Measurements from ENCODE around the gene COMTD1. TPM values are rescaled to one million over a fixed set of nuclear protein-coding genes. Genes with fewer than 3 reads are reported as not detected.

The COMTD1 gene
- total RNA-seq, 1 donor from 2014 or later = 18.3 TPM

- DNase-seq (no peak), ATAC-seq (no peak)
- Histone ChIP-seq H3K36me3 (peaks cover 57% of the 10 kb centered on the region), H3K27ac (no peak overlapping the region), H3K4me3 (no peak overlapping the region), H3K9me3 (no peaks in the 10 kb centered on the region), H3K27me3 (ENCODE audit: low read depth) (no peaks in the 10 kb centered on the region), H3K4me1 (peaks cover 40% of the 10 kb centered on the region)
- intact Hi-C loops (cut with DNase I) = no loop called here
- TF ChIP-seq CTCF (IDR thresholded peaks at IDR 0.05) = no peak
Observed at GRCh38 chr10:75231672-75232581, 3.8 kb downstream of the COMTD1 start.

- TF ChIP-seq CTCF (IDR thresholded peaks at IDR 0.05) = peak; percentile 94
- peaks cover 45% of the 10 kb centered on the region for H3K4me1 ChIP-seq
- no peak overlapping the region for H3K4me3 ChIP-seq
- H3K27me3 ChIP-seq (ENCODE audit: low read depth) = no peaks in the 10 kb centered on the region
- intact Hi-C loops (cut with DNase I) = no loop called here
- H3K36me3 ChIP-seq = peaks cover 62% of the 10 kb centered on the region
- H3K27ac ChIP-seq = no peak overlapping the region
- H3K9me3 ChIP-seq = no peaks in the 10 kb centered on the region
- peak; percentile 95 for DNase-seq
- ATAC-seq = peak; percentile 34 to 40
Observed at GRCh38 chr10:75230600-75231038, 5.1 kb downstream of the COMTD1 start.

GRCh38 chr10:75229971-75230370 lies 5.8 kb downstream of the COMTD1 start:
- no peak overlapping the region for H3K4me3 ChIP-seq
- H3K27me3 ChIP-seq (ENCODE audit: low read depth) = no peaks in the 10 kb centered on the region
- DNase-seq = no peak
- intact Hi-C loops (cut with DNase I) = no loop called here
- TF ChIP-seq CTCF (IDR thresholded peaks at IDR 0.05) = no peak
- no peak for ATAC-seq
- peaks cover 62% of the 10 kb centered on the region for H3K36me3 ChIP-seq
- H3K27ac ChIP-seq = no peak overlapping the region
- peaks cover 46% of the 10 kb centered on the region for H3K4me1 ChIP-seq
- H3K9me3 ChIP-seq = no peaks in the 10 kb centered on the region

- Histone ChIP-seq H3K27ac (no peak overlapping the region), H3K36me3 (peaks cover 72% of the 10 kb centered on the region), H3K27me3 (ENCODE audit: low read depth) (no peaks in the 10 kb centered on the region), H3K4me1 (peaks cover 51% of the 10 kb centered on the region), H3K9me3 (no peaks in the 10 kb centered on the region), H3K4me3 (no peak overlapping the region)
- no peak for ATAC-seq
- intact Hi-C loops (cut with DNase I) = no loop called here
- no peak for DNase-seq
- no peak for TF ChIP-seq CTCF (IDR thresholded peaks at IDR 0.05)
Observed at GRCh38 chr10:75228834-75229233, 6.9 kb downstream of the COMTD1 start.

GRCh38 chr10:75228278-75228677 lies 7.5 kb downstream of the COMTD1 start:
- H3K4me3 ChIP-seq = no peak overlapping the region
- H3K9me3 ChIP-seq = no peaks in the 10 kb centered on the region
- TF ChIP-seq CTCF (IDR thresholded peaks at IDR 0.05) = no peak
- H3K36me3 ChIP-seq = peaks cover 73% of the 10 kb centered on the region
- intact Hi-C loops (cut with DNase I) = no loop called here
- DNase-seq (no peak), ATAC-seq (no peak)
- H3K27me3 ChIP-seq (ENCODE audit: low read depth) = no peaks in the 10 kb centered on the region
- no peak overlapping the region for H3K27ac ChIP-seq
- H3K4me1 ChIP-seq = peaks cover 57% of the 10 kb centered on the region
